HG02852 (cell line): Measurements from ENCODE around the gene MYMK.

Experiments
- ATAC-seq: cut with Tn5 transposase; IDR thresholded peaks from one replicate; pipeline ENCODE4 v1.9.1; 2021; ENCODE audit warnings: mild to moderate bottlenecking, moderate library complexity; ENCODE audit not compliant: unreplicated experiment

The MYMK gene

GRCh38 chr9:133471551-133472276 is 53.0 kb downstream of the MYMK start:
- no peak for ATAC-seq

GRCh38 chr9:133470988-133471387 is 53.8 kb downstream of the MYMK start:
- ATAC-seq, result no peak

- ATAC-seq, result no peak
Observed at GRCh38 chr9:133470427-133470924, 54.3 kb downstream of the MYMK start.

GRCh38 chr9:133468777-133469421 is 55.9 kb downstream of the MYMK start:
- no peak for ATAC-seq

- no peak for ATAC-seq
Observed at GRCh38 chr9:133468374-133468773, 56.4 kb downstream of the MYMK start.

- ATAC-seq, result no peak
Observed at GRCh38 chr9:133467101-133467500, 57.7 kb downstream of the MYMK start.

GRCh38 chr9:133465984-133466383 is 58.8 kb downstream of the MYMK start:
- ATAC-seq, result no peak

- ATAC-seq, result no peak
Observed at GRCh38 chr9:133464638-133465037, 60.1 kb downstream of the MYMK start.
